A673 (cell line): ENCODE data around the gene SAP30BP. TPM values are rescaled to one million over a fixed set of nuclear protein-coding genes. Genes with fewer than 3 reads are reported as not detected.

ENCODE experiments used
- BruUV-seq: library from RNA; stranded (reverse); fragments of 400-500 nt; replicated peaks from 2 replicates; lab custom pipeline; 2021; lab: Mats Ljungman, UMichigan
- CTCF ChIA-PET: fragments of 300-600 bp; sonication (Branson Sonifier 250); formaldehyde crosslinking; loops from one replicate; lab custom pipeline; 2022; ENCODE audit warnings: antibody characterized with exemption; lab: Charles Lee
- POLR2A ChIA-PET: fragments of 300-600 bp; sonication (Branson Sonifier 250); formaldehyde crosslinking; loops from one replicate; lab custom pipeline; 2022; ENCODE audit warnings: antibody characterized with exemption; ENCODE audit not compliant: low non-redundant PET; lab: Charles Lee
- DNase-seq: peaks from one replicate; pipeline ENCODE4 v3.0.0-alpha.2; 2015; ENCODE audit warnings: low spot score
- H3K27ac ChIP-seq: fragments of 200-600 bp; sonication (generic); 2 replicates; pipeline ENCODE4 v1.5.1; 2016; ENCODE audit warnings: mixed run types, low read depth, mild to moderate bottlenecking, mixed read lengths, antibody characterized with exemption, low read length; ENCODE audit not compliant: poor library complexity, severe bottlenecking
- H3K27me3 ChIP-seq: fragments of 200-600 bp; sonication (generic); replicated peaks from 2 replicates; pipeline ENCODE4 v1.6.1; 2017; ENCODE audit warnings: mixed run types, low read depth, mild to moderate bottlenecking, mixed read lengths, antibody characterized with exemption, low read length; ENCODE audit not compliant: insufficient read depth, poor library complexity
- H3K36me3 ChIP-seq: fragments of 200-600 bp; sonication (generic); 2 replicates; pipeline ENCODE4 v1.6.1; 2016; ENCODE audit warnings: mixed run types, mild to moderate bottlenecking, mixed read lengths, antibody characterized with exemption, low read length; ENCODE audit not compliant: insufficient read depth, poor library complexity, severe bottlenecking
- H3K4me1 ChIP-seq: fragments of 200-600 bp; sonication (generic); 2 replicates; pipeline ENCODE4 v1.6.1; 2017; ENCODE audit warnings: mixed run types, mild to moderate bottlenecking, mixed read lengths, antibody characterized with exemption, low read length; ENCODE audit not compliant: insufficient read depth, poor library complexity, severe bottlenecking
- H3K4me3 ChIP-seq: fragments of 200-600 bp; sonication (generic); 2 replicates; pipeline ENCODE4 v1.5.1; 2016; ENCODE audit warnings: low read depth, mixed run types, mild to moderate bottlenecking, mixed read lengths, low read length; ENCODE audit not compliant: poor library complexity, severe bottlenecking
- H3K9me3 ChIP-seq: fragments of 200-600 bp; sonication (generic); 2 replicates; pipeline ENCODE4 v1.6.1; 2016; ENCODE audit warnings: mixed run types, low read depth, mild to moderate bottlenecking, mixed read lengths, antibody characterized with exemption, low read length; ENCODE audit not compliant: poor library complexity, severe bottlenecking
- EZH2 ChIP-seq: fragments of 200-600 bp; sonication (generic); IDR thresholded peaks from 2 replicates; pipeline ENCODE4 v1.6.1; 2017; ENCODE audit warnings: borderline replicate concordance, low read depth, mild to moderate bottlenecking, mixed read lengths, antibody characterized with exemption, low read length; ENCODE audit not compliant: poor library complexity, severe bottlenecking
- intact Hi-C: fragments of 100-400 bp; cut with micrococcal nuclease; formaldehyde crosslinking; loops from one replicate; pipeline ENCODE4 v1.10.0; 2022; ENCODE audit not compliant: unreplicated experiment
- total RNA-seq: library from RNA; stranded (reverse); gene quantifications from 2 replicates; pipeline ENCODE4 v1.2.3, GENCODE V29; 2021
- TF ChIP-seq, protein P1 (sequence below): fragments of 300-800, 200-600 bp; sonication (generic); conservative IDR thresholded peaks from 2 replicates; pipeline ENCODE4 v1.5.1; 2017; ENCODE audit warnings: low read depth, mild to moderate bottlenecking, antibody characterized with exemption, low read length, moderate library complexity, mixed read lengths

SAP30BP gene
- total RNA-seq, 1 experiment from 2014 or later = 98.1 TPM

DNA sequence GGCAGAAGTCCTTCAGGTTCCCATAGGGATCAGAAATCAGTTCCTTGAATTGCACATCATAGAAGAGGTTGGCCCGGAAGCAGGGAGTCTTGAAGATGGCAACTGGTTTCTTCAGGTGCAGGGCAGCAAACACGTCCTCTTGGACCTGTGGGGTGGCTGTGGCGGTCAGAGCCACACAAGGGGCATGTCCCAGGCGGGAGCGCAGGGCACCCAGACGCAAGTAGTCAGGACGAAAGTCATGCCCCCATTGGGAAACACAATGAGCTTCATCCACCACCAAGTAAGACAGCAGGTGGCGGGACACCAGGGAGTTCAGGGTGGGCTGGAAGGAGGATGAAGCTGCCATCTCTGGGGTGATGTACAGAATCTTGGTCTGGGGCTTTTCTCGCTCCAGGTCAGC is 4.6 kb upstream of the SAP30BP start:
- no TSS peak for BruUV-seq

DNA sequence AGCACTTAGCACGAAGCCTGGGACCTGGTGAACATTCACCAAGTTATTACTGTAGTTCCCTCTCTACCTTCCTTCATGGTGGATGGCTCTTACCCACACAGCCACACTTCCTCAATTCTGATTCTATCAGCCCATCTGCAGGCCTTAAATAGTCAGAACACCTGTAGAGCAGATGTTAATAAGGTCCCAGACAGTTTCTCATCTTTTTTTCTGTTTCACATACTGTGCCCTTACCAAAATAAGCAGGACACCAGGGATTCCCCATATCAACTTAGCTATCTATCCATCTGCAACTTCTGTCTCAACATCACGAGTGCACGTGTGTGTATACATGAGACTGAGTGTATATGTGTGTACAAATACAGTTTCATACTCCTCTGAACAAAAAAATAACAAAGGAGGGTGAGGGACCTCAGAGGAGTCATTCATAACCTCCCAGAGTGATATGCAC is 3.0 kb upstream of the SAP30BP start:
- POLR2A ChIA-PET = no interaction called here
- Histone ChIP-seq H3K27me3 (no peaks in the 10 kb centered on the region), H3K4me3 (no peak overlapping the region), H3K27ac (no peak overlapping the region), H3K36me3 (peaks cover 5% of the 10 kb centered on the region), H3K9me3 (no peaks in the 10 kb centered on the region), H3K4me1 (peaks cover 15% of the 10 kb centered on the region)
- BruUV-seq = no TSS peak
- DNase-seq = no peak
- TF ChIP-seq EZH2 = no peak
- TF ChIP-seq, protein P1, sequence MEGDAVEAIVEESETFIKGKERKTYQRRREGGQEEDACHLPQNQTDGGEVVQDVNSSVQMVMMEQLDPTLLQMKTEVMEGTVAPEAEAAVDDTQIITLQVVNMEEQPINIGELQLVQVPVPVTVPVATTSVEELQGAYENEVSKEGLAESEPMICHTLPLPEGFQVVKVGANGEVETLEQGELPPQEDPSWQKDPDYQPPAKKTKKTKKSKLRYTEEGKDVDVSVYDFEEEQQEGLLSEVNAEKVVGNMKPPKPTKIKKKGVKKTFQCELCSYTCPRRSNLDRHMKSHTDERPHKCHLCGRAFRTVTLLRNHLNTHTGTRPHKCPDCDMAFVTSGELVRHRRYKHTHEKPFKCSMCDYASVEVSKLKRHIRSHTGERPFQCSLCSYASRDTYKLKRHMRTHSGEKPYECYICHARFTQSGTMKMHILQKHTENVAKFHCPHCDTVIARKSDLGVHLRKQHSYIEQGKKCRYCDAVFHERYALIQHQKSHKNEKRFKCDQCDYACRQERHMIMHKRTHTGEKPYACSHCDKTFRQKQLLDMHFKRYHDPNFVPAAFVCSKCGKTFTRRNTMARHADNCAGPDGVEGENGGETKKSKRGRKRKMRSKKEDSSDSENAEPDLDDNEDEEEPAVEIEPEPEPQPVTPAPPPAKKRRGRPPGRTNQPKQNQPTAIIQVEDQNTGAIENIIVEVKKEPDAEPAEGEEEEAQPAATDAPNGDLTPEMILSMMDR = no peak
- CTCF ChIA-PET = no interaction called here
- intact Hi-C loops = no loop called here

More for the DNA sequence above, 4.6 kb upstream of the SAP30BP start:
- Histone ChIP-seq H3K4me1 (peaks cover 6% of the 10 kb centered on the region), H3K36me3 (no peaks in the 10 kb centered on the region), H3K4me3 (no peak overlapping the region), H3K27ac (no peak overlapping the region), H3K9me3 (no peaks in the 10 kb centered on the region), H3K27me3 (no peaks in the 10 kb centered on the region)
- intact Hi-C loops = no loop called here
- DNase-seq = no peak
- ChIA-PET POLR2A (no interaction called here), CTCF (no interaction called here)
- TF ChIP-seq, protein P1 = no peak
- TF ChIP-seq EZH2 = no peak

DNA sequence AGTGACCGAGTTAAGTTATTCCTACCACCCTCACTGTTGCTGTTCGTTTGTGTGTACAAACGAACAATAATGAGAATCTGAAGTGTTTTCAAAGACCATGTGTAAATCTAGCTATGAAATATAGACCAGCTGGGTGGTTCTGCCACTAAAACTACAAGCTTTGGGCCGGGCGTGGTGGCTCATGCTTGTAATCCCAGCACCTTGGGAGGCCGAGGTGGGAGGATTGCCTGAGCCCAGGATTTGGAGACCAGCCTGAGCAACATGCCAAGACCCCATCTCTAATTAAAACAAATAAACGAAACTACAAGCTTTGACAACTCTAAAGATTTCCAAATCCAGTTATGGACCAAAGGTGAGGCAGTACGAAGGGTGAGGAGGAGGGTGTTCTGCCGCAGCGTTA is 1.2 kb upstream of the SAP30BP start:
- CTCF ChIA-PET = interaction anchor here (0.6 to 2.0 kb wide), 2 partner anchors 9 to 33 kb away, joined by 3 to 10 read pairs; partner anchors contain the start of gene SMIM5

More for the DNA sequence above, 1.2 kb upstream of the SAP30BP start:
- Histone ChIP-seq H3K4me3 (peak overlapping the region; percentile 82), H3K9me3 (no peaks in the 10 kb centered on the region), H3K4me1 (peaks cover 15% of the 10 kb centered on the region), H3K27me3 (no peaks in the 10 kb centered on the region), H3K36me3 (peaks cover 24% of the 10 kb centered on the region), H3K27ac (no peak overlapping the region)
- TF ChIP-seq, protein P1 = no peak
- TF ChIP-seq EZH2 = no peak
- DNase-seq = no peak
- intact Hi-C loops = no loop called here
- POLR2A ChIA-PET = no interaction called here
- no TSS peak for BruUV-seq
